ENCODE measurements around the gene CAPS.

- TF ChIP-seq CTCF (optimal IDR thresholded peaks at IDR 0.05 in 1 of 3, IDR thresholded peaks at IDR 0.05 in 1 of 3, conservative IDR thresholded peaks at IDR 0.05 in 1 of 3; ENCODE audit: extremely low read depth in 1 of 3, insufficient read depth in 2 of 3, low read length in 3 of 3) (no peak), EZH2 (IDR thresholded peaks at IDR 0.05; ENCODE audit: low read length) (no peak)
Observed at GRCh38 chr19:5952193-5953029, 38.4 kb downstream of the CAPS start.

All from keratinocyte (primary cell).